C4-2B (cell line): ENCODE data around the gene TAAR9.

Source experiments
- H3K27ac ChIP-seq: fragments of 450-650 bp; 2 replicates; pipeline ENCODE4 v1.5.1; 2017
- CTCF ChIP-seq: fragments of 450-650 bp; conservative IDR thresholded peaks from 2 replicates; pipeline ENCODE4 v1.5.1; 2017; ENCODE audit warnings: mild to moderate bottlenecking
- ZFX ChIP-seq: fragments of 450-650 bp; IDR thresholded peaks from 2 replicates; pipeline ENCODE4 v1.6.1; 2017

The TAAR9 gene

GRCh38 chr6:132495604-132496079 is 42.4 kb upstream of the TAAR9 start:
- no peak for TF ChIP-seq CTCF
- TF ChIP-seq ZFX: no peak
- no peak overlapping the region for H3K27ac ChIP-seq

- TF ChIP-seq CTCF (no peak), ZFX (no peak)
- no peak overlapping the region for H3K27ac ChIP-seq
Measured at GRCh38 chr6:132496519-132497180, 41.4 kb upstream of the TAAR9 start.

- TF ChIP-seq ZFX: no peak
- TF ChIP-seq CTCF: no peak
- H3K27ac ChIP-seq: no peak overlapping the region
Measured at GRCh38 chr6:132498638-132499037, 39.4 kb upstream of the TAAR9 start.

GRCh38 chr6:132499757-132500156 is 38.3 kb upstream of the TAAR9 start:
- no peak overlapping the region for H3K27ac ChIP-seq
- TF ChIP-seq ZFX: no peak
- no peak for TF ChIP-seq CTCF

- TF ChIP-seq ZFX (no peak), CTCF (no peak)
- no peak overlapping the region for H3K27ac ChIP-seq
Measured at GRCh38 chr6:132504757-132505156, 33.3 kb upstream of the TAAR9 start.

GRCh38 chr6:132505158-132505557 is 32.9 kb upstream of the TAAR9 start:
- TF ChIP-seq CTCF (no peak), ZFX (no peak)
- H3K27ac ChIP-seq: no peak overlapping the region

GRCh38 chr6:132506461-132506860 is 31.6 kb upstream of the TAAR9 start:
- H3K27ac ChIP-seq: no peak overlapping the region
- TF ChIP-seq ZFX (no peak), CTCF (no peak)
